SW 1271 (cell line): ENCODE results near the gene ADCY9.
"Not testable (repeated sequence)": the region's sequence is repeated elsewhere in the genome, so short reads cannot be mapped to it uniquely, and the experiment has no call there.

Source experiments
- DNase-seq, 2 experiments: peaks; one replicate each; lab custom pipeline; 2025; lab: John Stamatoyannopoulos, UW

ADCY9 gene

GRCh38 chr16:3950343-3951193, 165.7 kb downstream of the ADCY9 start:
- DNase-seq, result no peak

DNA sequence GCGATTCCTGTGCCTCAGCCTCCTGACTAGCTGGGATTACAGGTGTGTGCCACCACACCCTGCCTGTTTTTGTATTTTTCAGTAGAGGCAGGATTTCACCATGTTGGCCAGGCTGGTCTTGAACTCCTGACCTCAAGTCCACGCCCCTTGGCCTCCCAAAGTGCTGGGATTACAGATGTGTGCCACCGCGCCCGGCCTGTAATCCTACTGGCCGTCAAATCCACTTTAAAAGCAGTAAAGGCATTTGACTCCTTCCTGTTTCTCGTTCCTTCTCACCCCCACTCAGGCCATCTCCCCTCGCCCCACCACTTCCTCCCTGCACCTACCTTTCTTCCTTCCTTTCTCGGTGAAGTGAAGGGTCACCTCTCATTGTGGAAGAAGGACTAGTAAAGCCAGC, 166.3 kb downstream of the ADCY9 start:
- no peak for DNase-seq

- DNase-seq, result no peak
Observed at GRCh38 chr16:3949287-3949686, 167.0 kb downstream of the ADCY9 start.

- no peak for DNase-seq
Observed at GRCh38 chr16:3948378-3948995, 167.8 kb downstream of the ADCY9 start.

DNA sequence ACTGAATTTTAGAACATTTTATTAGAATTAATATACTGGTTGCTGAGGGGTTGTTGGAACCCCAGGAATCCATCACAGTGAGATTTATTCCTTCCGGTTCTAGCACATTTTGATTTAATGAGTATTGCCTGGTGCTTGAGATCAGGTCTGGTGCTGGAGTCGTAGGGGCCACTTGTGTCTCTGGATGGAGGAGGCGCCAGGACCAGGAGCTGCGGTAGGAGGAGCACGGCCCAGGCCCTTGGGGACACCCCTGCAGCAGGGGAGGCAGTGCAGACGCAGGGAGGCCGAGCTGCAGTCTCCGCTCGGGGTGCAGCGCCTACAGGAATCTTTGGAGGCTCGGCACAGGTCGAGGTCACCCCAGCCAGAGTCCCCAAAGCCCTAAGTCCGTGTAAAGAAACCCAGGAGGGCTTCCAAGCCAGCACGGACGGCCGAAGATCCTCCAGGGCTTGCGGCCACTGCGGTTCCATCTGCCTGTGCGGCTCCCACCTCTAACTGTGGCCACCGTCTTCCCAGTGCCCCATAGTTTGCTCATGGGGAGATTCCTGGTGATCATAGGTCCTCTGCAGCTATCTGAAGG, 169.6 kb downstream of the ADCY9 start:
- no peak for DNase-seq

- DNase-seq, result peak; percentile 40 to 51
Observed at GRCh38 chr16:3945751-3946603, 170.3 kb downstream of the ADCY9 start.

- DNase-seq, result not testable (repeated sequence)
Observed at GRCh38 chr16:3944457-3944856, 171.8 kb downstream of the ADCY9 start.

DNA sequence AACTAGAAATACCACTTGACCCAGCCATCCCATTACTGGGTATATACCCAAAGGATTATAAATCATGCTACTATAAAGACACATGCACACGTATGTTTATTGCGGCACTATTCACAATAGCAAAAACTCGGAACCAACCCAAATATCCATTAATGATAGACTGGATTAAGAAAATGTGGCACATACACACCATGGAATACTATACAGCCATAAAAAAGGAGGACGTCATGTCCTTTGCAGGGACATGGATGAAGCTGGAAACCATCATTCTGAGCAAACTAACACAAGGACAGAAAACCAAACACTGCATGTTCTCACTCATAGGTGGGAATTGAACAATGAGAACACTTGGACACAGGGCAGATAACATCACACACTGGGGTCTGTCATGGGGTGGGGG, 174.1 kb downstream of the ADCY9 start:
- DNase-seq, result not testable (repeated sequence)

DNA sequence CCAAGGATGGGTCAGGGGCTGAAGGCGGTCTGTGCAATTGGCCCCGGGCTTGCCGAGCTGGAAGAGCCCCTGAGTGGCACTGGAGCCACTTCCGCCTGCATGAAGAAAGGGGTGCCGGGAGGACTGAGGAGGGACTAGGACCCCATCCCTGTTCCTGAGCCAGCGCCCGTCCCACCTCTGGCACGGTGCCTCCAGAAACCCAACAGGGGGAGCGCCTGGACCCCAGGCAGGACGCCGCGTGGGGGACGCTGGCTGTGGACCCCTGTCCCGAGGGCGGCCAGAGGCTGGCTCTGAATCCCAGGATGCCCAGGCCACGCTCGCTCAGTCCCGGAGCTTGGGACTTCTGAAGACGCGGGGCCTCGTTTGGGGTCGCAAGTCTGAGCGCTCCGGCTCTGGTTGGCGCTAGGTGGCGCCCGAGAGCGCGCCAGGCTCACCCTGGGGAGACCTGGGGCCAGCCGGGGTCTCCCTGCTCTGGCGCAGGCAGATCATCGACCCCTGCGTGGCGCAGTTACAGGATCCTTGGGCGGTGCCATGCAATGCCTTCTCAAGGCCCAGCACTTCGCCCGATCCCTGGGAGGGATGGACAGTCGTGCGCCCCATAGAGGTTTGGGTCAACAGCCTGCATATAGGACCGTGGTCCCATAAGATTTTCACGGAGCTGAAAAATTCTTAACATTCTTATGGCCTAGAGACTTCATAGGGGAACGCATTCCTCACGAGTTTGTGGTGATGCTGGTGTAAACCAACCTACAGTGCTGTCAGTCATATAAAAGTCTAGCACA, 177.2 kb downstream of the ADCY9 start:
- no peak for DNase-seq

GRCh38 chr16:3938471-3938842, 177.8 kb downstream of the ADCY9 start:
- no peak for DNase-seq

GRCh38 chr16:3937066-3937875, 179.0 kb downstream of the ADCY9 start:
- no peak for DNase-seq

- no peak for DNase-seq
Observed at GRCh38 chr16:3935921-3936320, 180.3 kb downstream of the ADCY9 start.

GRCh38 chr16:3934491-3935181, 181.6 kb downstream of the ADCY9 start:
- no peak for DNase-seq

DNA sequence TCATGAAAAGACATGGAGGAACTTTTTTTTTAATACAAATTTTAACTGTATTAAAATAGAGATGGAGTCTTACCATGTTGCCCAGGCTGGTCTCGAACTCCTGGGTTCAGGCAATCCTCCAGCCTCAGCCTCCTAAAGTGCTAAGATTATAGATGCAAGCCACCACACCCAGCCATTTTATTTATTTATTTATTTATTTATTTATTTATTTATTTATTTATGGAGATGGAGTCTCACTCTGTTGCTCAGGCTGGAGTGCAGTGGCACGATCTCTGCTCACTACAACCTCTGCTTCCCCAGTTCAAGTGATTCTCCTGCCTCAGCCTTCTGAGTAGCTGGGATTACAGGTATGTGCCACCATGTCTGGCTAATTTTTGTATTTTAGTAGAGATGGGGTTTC, 189.1 kb downstream of the ADCY9 start:
- DNase-seq, result not testable (repeated sequence)

DNA sequence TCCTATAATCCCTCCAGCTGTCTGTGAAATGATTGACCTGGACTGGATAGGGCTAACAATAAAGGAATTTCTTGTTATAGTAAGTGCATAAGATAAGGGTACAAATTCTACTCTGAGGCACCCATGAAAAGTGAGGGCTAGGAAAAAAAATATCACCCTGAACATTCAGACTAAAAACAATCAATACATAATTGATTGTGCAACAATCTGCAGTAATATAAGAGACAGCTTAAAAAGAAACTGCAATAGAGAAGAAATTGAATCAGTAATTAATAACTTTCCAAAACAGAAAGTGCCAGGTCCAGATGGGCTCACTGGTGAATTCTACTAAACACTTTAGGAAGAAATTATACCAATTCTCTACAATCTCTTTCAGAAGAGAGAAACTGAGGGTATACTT, 191.5 kb downstream of the ADCY9 start:
- no peak for DNase-seq

DNA sequence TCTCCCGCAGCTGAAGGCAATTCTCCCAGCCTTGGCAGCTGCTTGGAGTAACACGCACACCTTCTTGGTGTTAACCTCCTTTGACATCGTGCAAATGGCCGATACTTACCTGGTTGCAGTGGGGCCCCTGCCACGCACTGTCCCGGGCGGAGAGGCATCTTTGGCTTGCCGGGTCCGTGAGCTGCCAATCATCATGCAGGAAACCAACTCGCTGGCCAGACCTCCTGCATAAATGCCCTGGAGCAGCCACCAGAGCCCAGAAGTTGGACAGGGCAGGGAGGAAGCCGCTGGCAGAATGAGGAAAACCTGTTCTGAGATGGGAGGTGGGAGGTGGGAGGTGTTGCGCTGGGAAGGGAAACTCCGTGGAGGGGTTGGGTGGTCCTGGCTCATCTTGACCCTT, 194.0 kb downstream of the ADCY9 start:
- DNase-seq, result no peak

DNA sequence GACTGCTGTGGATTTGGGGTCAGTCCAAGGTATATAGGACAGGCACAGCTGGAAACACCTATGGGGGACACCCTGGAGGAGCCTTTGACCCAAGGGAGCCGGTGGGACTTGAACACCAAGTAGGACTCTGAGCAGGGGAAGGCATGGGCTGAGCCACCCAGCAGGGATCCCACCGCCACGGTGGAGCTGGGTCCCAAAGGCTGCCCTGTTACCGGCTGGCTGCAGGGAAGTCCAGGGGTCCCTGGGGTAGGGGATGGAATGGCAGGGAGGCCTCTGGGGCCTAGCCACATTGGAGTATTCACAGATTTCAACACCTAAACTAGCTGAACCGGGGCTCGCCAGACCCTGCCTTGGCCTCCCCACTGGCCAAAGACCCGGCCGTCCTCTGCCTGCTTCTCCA, 196.0 kb downstream of the ADCY9 start:
- DNase-seq, result no peak

GRCh38 chr16:3919413-3919812, 196.8 kb downstream of the ADCY9 start:
- no peak for DNase-seq

- DNase-seq, result no peak
Observed at GRCh38 chr16:3915426-3916260, 200.6 kb downstream of the ADCY9 start.
